ENCODE measurements around the gene WDR45B.

The WDR45B gene

DNA sequence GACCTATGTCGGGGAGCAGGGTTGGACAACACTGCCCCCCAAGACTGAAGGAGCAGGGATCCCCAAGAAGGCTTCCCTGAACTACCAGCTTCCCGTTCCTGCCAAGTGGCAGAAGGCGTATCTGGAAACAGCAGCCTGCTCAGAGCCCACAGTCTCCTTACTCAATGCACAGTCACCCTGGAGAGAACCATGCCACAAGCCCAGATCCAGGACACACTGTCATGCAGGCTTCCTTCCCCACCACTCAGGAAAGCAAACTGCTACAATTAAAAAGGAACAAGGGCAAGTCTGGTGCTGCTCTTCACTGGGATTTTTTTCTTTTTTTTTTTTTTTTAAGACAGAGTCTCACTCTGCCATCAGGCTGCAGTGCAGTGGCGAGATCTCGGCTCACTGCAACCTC, 8.2 kb downstream of the WDR45B start:
- intact Hi-C loops (cut with DNase I; ENCODE audit: low total_unique reads) = no loop called here
- TF ChIP-seq, protein P1, sequence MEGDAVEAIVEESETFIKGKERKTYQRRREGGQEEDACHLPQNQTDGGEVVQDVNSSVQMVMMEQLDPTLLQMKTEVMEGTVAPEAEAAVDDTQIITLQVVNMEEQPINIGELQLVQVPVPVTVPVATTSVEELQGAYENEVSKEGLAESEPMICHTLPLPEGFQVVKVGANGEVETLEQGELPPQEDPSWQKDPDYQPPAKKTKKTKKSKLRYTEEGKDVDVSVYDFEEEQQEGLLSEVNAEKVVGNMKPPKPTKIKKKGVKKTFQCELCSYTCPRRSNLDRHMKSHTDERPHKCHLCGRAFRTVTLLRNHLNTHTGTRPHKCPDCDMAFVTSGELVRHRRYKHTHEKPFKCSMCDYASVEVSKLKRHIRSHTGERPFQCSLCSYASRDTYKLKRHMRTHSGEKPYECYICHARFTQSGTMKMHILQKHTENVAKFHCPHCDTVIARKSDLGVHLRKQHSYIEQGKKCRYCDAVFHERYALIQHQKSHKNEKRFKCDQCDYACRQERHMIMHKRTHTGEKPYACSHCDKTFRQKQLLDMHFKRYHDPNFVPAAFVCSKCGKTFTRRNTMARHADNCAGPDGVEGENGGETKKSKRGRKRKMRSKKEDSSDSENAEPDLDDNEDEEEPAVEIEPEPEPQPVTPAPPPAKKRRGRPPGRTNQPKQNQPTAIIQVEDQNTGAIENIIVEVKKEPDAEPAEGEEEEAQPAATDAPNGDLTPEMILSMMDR (IDR thresholded peaks at IDR 0.05) = no peak
- DNase-seq = no peak

DNA sequence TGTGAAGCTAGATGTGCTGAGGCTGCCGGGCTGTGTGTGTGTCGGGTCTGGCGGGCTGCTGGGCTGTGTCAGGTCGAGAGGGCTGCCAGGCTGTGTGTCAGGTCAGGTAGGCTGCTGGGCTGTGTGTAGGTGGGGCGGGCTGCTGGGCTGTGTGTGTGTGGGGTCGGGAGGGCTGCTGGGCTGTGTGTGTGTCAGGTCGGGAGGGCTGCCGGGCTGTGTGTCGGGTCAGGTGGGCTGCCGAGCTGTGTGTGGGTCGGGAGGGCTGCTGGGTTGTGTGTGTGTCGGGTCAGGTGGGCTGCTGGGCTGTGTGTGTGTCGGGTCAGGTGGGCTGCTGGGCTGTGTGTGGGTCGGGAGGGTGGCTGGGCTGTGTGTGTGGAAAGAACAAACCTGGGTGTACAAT, 8.6 kb downstream of the WDR45B start:
- Histone ChIP-seq H3K9me3 (no peaks in the 10 kb centered on the region), H3K27me3 (no peaks in the 10 kb centered on the region), H3K36me3 (peaks cover 20 to 63% (median 43%) of the 10 kb centered on the region in 3 donors), H3K4me3 (no peak overlapping the region), H3K27ac (no peak overlapping the region), H3K4me1 (peaks cover 0 to 18% (median under 1%) of the 10 kb centered on the region in 4 donors)
- intact Hi-C loops (cut with DNase I; ENCODE audit: low total_unique reads) = no loop called here
- TF ChIP-seq, protein P1 (IDR thresholded peaks at IDR 0.05) = no peak
- no peak for DNase-seq

More for the DNA sequence above, 8.2 kb downstream of the WDR45B start:
- H3K4me3 ChIP-seq = no peak overlapping the region
- no peaks in the 10 kb centered on the region for H3K27me3 ChIP-seq
- no peak overlapping the region for H3K27ac ChIP-seq
- no peaks in the 10 kb centered on the region for H3K9me3 ChIP-seq
- H3K4me1 ChIP-seq = peaks cover 0 to 22% (median 3%) of the 10 kb centered on the region in 4 donors
- H3K36me3 ChIP-seq = peaks cover 20 to 61% (median 44%) of the 10 kb centered on the region in 3 donors

- H3K4me3 ChIP-seq = no peak overlapping the region
- H3K27ac ChIP-seq = no peak overlapping the region
- DNase-seq = no peak
- no peaks in the 10 kb centered on the region for H3K9me3 ChIP-seq
- H3K4me1 ChIP-seq = peaks cover 0 to 18% (median 0%) of the 10 kb centered on the region in 4 donors
- H3K36me3 ChIP-seq = peaks cover 15 to 58% (median 29%) of the 10 kb centered on the region in 3 donors
- intact Hi-C loops (cut with DNase I; ENCODE audit: low total_unique reads) = no loop called here
- H3K27me3 ChIP-seq = no peaks in the 10 kb centered on the region
- TF ChIP-seq, protein P1 (IDR thresholded peaks at IDR 0.05) = no peak
These were observed 10.0 kb downstream of the WDR45B start for GRCh38 chr17:82638183-82638773.

DNA sequence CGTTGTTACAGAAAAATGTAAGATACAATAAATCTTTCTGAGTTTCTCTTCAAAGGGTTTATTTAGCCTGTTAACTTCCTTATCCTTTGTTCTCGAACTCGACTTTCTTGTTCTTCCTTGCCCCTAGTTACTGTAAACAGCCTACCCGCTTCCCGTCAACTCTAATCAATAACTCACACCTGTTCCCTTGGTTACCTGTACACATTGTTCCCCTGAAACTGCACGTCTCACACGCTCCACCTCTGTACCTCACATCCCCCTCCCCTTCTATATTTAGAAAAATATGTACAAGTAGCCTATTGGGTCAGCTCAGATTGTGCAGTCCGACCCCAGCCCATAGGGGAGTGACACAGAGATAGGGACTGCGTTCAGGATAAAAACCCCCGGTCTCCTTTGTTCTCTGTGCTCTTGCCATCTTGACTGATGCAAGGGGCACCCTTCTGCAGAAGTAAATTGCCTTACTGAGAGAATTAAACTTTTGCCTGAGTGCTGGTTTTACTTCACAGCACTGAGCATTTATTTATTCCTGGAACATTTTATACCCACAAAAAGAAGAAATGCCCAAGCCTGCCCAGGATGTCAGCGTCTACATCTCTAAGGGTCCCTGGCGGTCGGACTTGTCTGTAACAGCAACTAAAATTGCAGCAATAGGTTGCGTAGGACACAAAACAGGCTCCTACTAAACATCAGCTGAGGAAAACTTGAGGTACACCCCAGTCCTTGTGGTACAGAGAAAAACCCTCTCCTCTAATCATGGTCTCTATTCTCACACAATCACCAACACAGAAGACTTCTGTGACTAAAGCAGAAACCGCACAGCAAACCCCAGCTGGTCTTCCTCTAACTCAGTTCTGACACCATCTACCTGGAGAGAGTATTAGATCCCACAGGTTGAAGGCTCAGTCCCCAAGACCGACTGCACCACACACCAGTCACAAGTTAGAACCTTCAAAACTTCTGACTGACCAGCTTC, 11.3 kb downstream of the WDR45B start:
- DNase-seq = no peak
- Histone ChIP-seq H3K4me3 (no peak overlapping the region), H3K36me3 (peaks cover 2 to 44% (median 16%) of the 10 kb centered on the region in 3 donors), H3K27me3 (no peaks in the 10 kb centered on the region), H3K9me3 (no peaks in the 10 kb centered on the region), H3K27ac (no peak overlapping the region), H3K4me1 (peaks cover 0 to 12% (median 0%) of the 10 kb centered on the region in 4 donors)
- intact Hi-C loops (cut with DNase I; ENCODE audit: low total_unique reads) = no loop called here
- TF ChIP-seq, protein P1 (IDR thresholded peaks at IDR 0.05) = no peak

DNA sequence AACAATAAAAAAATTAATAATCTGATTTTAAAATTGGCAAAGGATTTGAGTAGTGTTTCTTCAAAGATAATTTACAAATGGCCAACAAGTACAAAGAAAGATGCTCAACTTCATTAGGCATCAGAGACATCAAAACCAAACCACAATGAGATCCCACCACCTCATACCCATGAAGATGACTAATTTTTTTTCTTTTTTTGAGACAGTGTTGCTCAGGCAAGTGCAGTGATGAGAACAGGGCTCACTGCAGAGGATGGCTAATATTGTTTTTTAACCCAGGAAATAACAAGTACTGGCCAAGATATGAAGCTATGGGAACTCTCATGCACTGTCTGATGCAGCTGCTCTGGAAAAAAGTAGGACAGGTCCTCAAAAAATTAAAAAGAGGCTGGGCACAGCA, 14.9 kb downstream of the WDR45B start:
- intact Hi-C loops (cut with DNase I; ENCODE audit: low total_unique reads) = no loop called here
- Histone ChIP-seq H3K4me3 (no peak overlapping the region), H3K27ac (no peak overlapping the region), H3K36me3 (peaks cover 9 to 40% (median 18%) of the 10 kb centered on the region in 3 donors), H3K9me3 (no peaks in the 10 kb centered on the region), H3K4me1 (no peaks in the 10 kb centered on the region), H3K27me3 (no peaks in the 10 kb centered on the region)
- no peak for DNase-seq
- TF ChIP-seq, protein P1 (IDR thresholded peaks at IDR 0.05) = no peak
